SK-N-SH treated with all-trans-retinoic acid at 6 μM for 48 hours (cell line): ENCODE results near the gene GSS.

Experiments
- ATAC-seq: fragments of 200-7000 bp; cut with Tn5 transposase; 3 replicates; pipeline ENCODE4 v1.9.1; 2020; ENCODE audit warnings: mild to moderate bottlenecking, moderate library complexity
- ARNTL ChIP-seq: fragments of 450-650 bp; formaldehyde crosslinking; IDR thresholded peaks from 2 replicates; pipeline ENCODE4 v1.5.0; 2020; ENCODE audit warnings: low read depth, mild to moderate bottlenecking, moderate library complexity, borderline replicate concordance
- BACH2 ChIP-seq: fragments of 250-450 bp; sonication (Bioruptor Pico); IDR thresholded peaks from 2 replicates; pipeline ENCODE4 v1.9.0; 2021; ENCODE audit warnings: mild to moderate bottlenecking, borderline replicate concordance
- CSRNP3 ChIP-seq: fragments of 250-450 bp; sonication (Bioruptor Pico); IDR thresholded peaks from 2 replicates; pipeline ENCODE4 v1.5.1; 2021; ENCODE audit warnings: mild to moderate bottlenecking, moderate library complexity
- ESRRG ChIP-seq: fragments of 250-450 bp; sonication (Bioruptor Pico); IDR thresholded peaks from 2 replicates; pipeline ENCODE4 v1.6.1; 2021; ENCODE audit warnings: mild to moderate bottlenecking
- GLIS3 ChIP-seq: fragments of 250-450 bp; sonication (Bioruptor Pico); IDR thresholded peaks from 2 replicates; pipeline ENCODE4 v1.5.0; 2020; ENCODE audit warnings: mild to moderate bottlenecking, moderate library complexity
- ISL1 ChIP-seq: fragments of 250-450 bp; sonication (Bioruptor Pico); IDR thresholded peaks from 2 replicates; pipeline ENCODE4 v2.1.2; 2022; ENCODE audit warnings: mild to moderate bottlenecking, moderate library complexity
- POU6F1 ChIP-seq: fragments of 250-450 bp; sonication (Bioruptor Pico); IDR thresholded peaks from 2 replicates; pipeline ENCODE4 v1.8.0; 2021; ENCODE audit warnings: low read depth, mild to moderate bottlenecking, moderate library complexity, borderline replicate concordance
- PPARA ChIP-seq: fragments of 250-450 bp; sonication (Bioruptor Pico); IDR thresholded peaks from 2 replicates; pipeline ENCODE4 v1.5.0; 2020; ENCODE audit warnings: mild to moderate bottlenecking, borderline replicate concordance
- SNAI2 ChIP-seq: fragments of 250-450 bp; sonication (Bioruptor Pico); IDR thresholded peaks from 2 replicates; pipeline ENCODE4 v1.5.0; 2020; ENCODE audit warnings: mild to moderate bottlenecking, moderate library complexity
- TCF4 ChIP-seq: fragments of 250-450 bp; sonication (Bioruptor Pico); IDR thresholded peaks from 2 replicates; pipeline ENCODE4 v1.8.0; 2021; ENCODE audit warnings: mild to moderate bottlenecking, moderate library complexity, borderline replicate concordance
- TOX ChIP-seq: fragments of 250-450 bp; sonication (Bioruptor Pico); IDR thresholded peaks from 2 replicates; pipeline ENCODE4 v1.8.0; 2021; ENCODE audit warnings: mild to moderate bottlenecking, moderate library complexity, borderline replicate concordance
- ZC3H10 ChIP-seq: fragments of 250-450 bp; sonication (Bioruptor Pico); IDR thresholded peaks from 2 replicates; pipeline ENCODE4 v1.5.1; 2021; ENCODE audit warnings: mild to moderate bottlenecking, moderate library complexity
- ZFP3 ChIP-seq: fragments of 250-450 bp; sonication (Bioruptor Pico); IDR thresholded peaks from 2 replicates; pipeline ENCODE4 v1.5.0; 2020; ENCODE audit warnings: mild to moderate bottlenecking, moderate library complexity
- ZFP30 ChIP-seq: fragments of 450-650 bp; formaldehyde crosslinking; IDR thresholded peaks from 2 replicates; pipeline ENCODE4 v1.5.0; 2022; ENCODE audit warnings: mild to moderate bottlenecking, moderate library complexity
- ZNF565 ChIP-seq: fragments of 450-650 bp; formaldehyde crosslinking; conservative IDR thresholded peaks from 2 replicates; pipeline ENCODE4 v1.5.0; 2020; ENCODE audit warnings: low read depth, mild to moderate bottlenecking, moderate library complexity
- ZNF70 ChIP-seq: fragments of 450-650 bp; formaldehyde crosslinking; IDR thresholded peaks from 2 replicates; pipeline ENCODE4 v1.5.0; 2020; ENCODE audit warnings: mild to moderate bottlenecking, moderate library complexity
- ZNF8 ChIP-seq: fragments of 450-650 bp; formaldehyde crosslinking; IDR thresholded peaks from 2 replicates; pipeline ENCODE4 v1.5.0; 2020; ENCODE audit warnings: mild to moderate bottlenecking, moderate library complexity
- TF ChIP-seq, protein P1 (sequence below): fragments of 250-450 bp; sonication (Bioruptor Pico); IDR thresholded peaks from 2 replicates; pipeline ENCODE4 v1.8.0; 2020; ENCODE audit warnings: mild to moderate bottlenecking, moderate library complexity, borderline replicate concordance
- TF ChIP-seq, protein P2 (sequence below): fragments of 250-450 bp; sonication (Bioruptor Pico); IDR thresholded peaks from 2 replicates; pipeline ENCODE4 v1.5.1; 2020; ENCODE audit warnings: low read depth, mild to moderate bottlenecking, moderate library complexity
- TF ChIP-seq, protein P3 (sequence below): fragments of 250-450 bp; sonication (Bioruptor Pico); IDR thresholded peaks from 2 replicates; pipeline ENCODE4 v1.5.0; 2020; ENCODE audit warnings: mild to moderate bottlenecking, moderate library complexity

GSS gene

DNA sequence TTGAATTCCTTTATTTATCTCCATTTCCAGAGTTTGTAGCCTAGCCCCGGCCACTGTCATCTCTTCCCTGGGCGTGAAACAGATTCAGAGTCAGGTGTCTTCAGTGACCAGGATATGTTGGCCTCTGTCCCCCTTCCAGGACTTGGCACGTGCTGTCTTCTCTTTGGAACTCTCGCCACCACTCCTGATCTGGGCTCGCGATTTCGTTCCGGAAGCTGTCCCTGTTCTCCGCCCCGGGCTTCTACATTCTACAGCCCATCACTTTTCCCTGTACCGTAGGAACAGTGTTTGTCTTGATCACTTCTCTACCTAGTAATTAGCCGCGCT is 739 bp downstream of the GSS start:
- no peak for TF ChIP-seq ZC3H10 (CRISPR knock-in tag)
- TF ChIP-seq, protein P1, sequence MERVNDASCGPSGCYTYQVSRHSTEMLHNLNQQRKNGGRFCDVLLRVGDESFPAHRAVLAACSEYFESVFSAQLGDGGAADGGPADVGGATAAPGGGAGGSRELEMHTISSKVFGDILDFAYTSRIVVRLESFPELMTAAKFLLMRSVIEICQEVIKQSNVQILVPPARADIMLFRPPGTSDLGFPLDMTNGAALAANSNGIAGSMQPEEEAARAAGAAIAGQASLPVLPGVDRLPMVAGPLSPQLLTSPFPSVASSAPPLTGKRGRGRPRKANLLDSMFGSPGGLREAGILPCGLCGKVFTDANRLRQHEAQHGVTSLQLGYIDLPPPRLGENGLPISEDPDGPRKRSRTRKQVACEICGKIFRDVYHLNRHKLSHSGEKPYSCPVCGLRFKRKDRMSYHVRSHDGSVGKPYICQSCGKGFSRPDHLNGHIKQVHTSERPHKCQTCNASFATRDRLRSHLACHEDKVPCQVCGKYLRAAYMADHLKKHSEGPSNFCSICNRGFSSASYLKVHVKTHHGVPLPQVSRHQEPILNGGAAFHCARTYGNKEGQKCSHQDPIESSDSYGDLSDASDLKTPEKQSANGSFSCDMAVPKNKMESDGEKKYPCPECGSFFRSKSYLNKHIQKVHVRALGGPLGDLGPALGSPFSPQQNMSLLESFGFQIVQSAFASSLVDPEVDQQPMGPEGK (CRISPR knock-in tag): no peak
- no peak for TF ChIP-seq POU6F1 (CRISPR knock-in tag)
- no peak for TF ChIP-seq GLIS3 (CRISPR knock-in tag)
- no peak for TF ChIP-seq TCF4 (CRISPR knock-in tag)
- TF ChIP-seq ZFP3 (CRISPR knock-in tag): no peak
- TF ChIP-seq ZNF565 (CRISPR knock-in tag): no peak
- no peak for TF ChIP-seq CSRNP3 (CRISPR knock-in tag)
- no peak for TF ChIP-seq ZNF8 (CRISPR knock-in tag)
- TF ChIP-seq, protein P2, sequence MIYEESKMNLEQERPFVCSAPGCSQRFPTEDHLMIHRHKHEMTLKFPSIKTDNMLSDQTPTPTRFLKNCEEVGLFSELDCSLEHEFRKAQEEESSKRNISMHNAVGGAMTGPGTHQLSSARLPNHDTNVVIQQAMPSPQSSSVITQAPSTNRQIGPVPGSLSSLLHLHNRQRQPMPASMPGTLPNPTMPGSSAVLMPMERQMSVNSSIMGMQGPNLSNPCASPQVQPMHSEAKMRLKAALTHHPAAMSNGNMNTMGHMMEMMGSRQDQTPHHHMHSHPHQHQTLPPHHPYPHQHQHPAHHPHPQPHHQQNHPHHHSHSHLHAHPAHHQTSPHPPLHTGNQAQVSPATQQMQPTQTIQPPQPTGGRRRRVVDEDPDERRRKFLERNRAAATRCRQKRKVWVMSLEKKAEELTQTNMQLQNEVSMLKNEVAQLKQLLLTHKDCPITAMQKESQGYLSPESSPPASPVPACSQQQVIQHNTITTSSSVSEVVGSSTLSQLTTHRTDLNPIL (CRISPR knock-in tag): no peak
- TF ChIP-seq, protein P3, sequence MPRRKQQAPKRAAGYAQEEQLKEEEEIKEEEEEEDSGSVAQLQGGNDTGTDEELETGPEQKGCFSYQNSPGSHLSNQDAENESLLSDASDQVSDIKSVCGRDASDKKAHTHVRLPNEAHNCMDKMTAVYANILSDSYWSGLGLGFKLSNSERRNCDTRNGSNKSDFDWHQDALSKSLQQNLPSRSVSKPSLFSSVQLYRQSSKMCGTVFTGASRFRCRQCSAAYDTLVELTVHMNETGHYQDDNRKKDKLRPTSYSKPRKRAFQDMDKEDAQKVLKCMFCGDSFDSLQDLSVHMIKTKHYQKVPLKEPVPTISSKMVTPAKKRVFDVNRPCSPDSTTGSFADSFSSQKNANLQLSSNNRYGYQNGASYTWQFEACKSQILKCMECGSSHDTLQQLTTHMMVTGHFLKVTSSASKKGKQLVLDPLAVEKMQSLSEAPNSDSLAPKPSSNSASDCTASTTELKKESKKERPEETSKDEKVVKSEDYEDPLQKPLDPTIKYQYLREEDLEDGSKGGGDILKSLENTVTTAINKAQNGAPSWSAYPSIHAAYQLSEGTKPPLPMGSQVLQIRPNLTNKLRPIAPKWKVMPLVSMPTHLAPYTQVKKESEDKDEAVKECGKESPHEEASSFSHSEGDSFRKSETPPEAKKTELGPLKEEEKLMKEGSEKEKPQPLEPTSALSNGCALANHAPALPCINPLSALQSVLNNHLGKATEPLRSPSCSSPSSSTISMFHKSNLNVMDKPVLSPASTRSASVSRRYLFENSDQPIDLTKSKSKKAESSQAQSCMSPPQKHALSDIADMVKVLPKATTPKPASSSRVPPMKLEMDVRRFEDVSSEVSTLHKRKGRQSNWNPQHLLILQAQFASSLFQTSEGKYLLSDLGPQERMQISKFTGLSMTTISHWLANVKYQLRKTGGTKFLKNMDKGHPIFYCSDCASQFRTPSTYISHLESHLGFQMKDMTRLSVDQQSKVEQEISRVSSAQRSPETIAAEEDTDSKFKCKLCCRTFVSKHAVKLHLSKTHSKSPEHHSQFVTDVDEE (CRISPR knock-in tag): no peak
- TF ChIP-seq, all 23 proteins: peak for 0

DNA sequence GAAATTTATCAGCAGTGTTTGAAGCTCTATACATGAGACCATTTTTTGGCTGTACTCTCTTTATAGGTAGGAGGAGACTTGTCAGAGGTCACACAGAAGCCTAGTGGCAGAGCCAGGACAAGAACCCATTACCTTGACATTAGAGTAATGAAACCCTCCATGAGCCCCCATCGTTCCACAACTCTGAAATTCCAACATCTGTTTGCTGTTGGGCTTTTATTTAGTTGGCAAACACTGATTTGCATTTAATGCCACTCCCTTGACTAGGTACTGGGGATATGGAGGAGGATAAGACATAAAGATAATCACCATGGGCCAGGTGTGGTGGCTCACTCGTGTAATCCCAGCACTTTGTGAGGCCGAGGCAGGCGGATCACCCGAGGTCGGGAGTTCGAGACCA is 1.6 kb downstream of the GSS start:
- no peak for TF ChIP-seq ZFP30
- no peak for TF ChIP-seq ZNF70 (CRISPR knock-in tag)
- no peak for TF ChIP-seq POU6F1 (CRISPR knock-in tag)
- no peak for TF ChIP-seq ISL1 (CRISPR knock-in tag)
- no peak for TF ChIP-seq ESRRG (CRISPR knock-in tag)
- no peak for TF ChIP-seq ARNTL (CRISPR knock-in tag)
- no peak for TF ChIP-seq BACH2 (CRISPR knock-in tag)
- no peak for TF ChIP-seq PPARA (CRISPR knock-in tag)
- no peak for TF ChIP-seq SNAI2 (CRISPR knock-in tag)
- TF ChIP-seq, protein P3 (CRISPR knock-in tag): no peak
- no peak for TF ChIP-seq CSRNP3 (CRISPR knock-in tag)
- no peak for TF ChIP-seq ZNF8 (CRISPR knock-in tag)
- no peak for TF ChIP-seq ZNF565 (CRISPR knock-in tag)
- no peak for TF ChIP-seq ZC3H10 (CRISPR knock-in tag)
- TF ChIP-seq TCF4 (CRISPR knock-in tag): no peak
- TF ChIP-seq TOX (CRISPR knock-in tag): no peak
- no peak for ATAC-seq

More for the DNA sequence above, 739 bp downstream of the GSS start:
- peak; percentile 8 for ATAC-seq
